Embryonic facial prominence (tissue), 1 donor: ENCODE data around the gene EHMT2.

Experiments used
- DNase-seq: peaks from one replicate; pipeline ENCODE4 v3.0.0-alpha.2; 2016; ENCODE audit errors: extremely low spot score

Gene EHMT2

GRCh38 chr6:31888276-31889258 lies 8.9 kb downstream of the EHMT2 start:
- DNase-seq = no peak

DNA sequence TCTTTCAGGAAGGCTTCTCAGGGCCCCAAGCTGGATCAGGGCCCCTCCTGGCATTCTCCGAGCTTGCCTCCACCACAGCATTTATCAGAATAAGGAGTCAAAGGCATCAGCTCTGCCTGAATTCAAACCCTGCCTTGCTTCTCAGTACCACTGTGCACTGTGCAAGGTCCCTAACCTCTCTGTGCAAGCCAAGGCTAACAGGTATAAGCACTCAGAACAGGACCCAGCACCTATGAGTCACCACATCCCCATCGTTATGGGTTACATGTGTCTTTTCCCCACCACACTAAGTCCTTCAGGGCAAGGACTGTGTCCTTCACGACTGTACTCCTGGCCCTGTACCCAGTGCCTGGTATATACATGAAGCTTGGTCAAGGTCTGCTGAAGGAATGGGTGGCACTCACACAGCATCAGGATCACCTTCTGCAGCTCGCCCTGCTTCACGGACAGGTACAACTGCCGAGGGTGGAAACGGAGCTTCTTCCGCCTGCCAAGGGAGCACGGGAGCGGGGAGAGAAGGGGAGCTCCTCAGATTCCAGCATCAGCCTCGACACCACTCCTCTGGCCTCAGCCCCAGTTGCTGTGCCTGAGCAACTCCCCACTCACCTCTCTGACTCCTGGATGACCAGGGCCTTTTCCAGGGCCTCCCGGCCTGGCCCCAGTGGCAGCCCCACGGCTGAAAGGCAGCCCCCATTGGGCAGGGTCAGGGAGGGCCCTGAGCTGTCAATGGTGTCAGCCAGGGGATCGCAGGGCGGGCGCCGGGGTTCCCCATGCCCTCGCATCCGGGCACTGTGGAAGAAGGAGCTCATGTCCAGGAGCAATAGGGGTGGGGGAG lies 10.1 kb downstream of the EHMT2 start:
- DNase-seq = no peak

DNA sequence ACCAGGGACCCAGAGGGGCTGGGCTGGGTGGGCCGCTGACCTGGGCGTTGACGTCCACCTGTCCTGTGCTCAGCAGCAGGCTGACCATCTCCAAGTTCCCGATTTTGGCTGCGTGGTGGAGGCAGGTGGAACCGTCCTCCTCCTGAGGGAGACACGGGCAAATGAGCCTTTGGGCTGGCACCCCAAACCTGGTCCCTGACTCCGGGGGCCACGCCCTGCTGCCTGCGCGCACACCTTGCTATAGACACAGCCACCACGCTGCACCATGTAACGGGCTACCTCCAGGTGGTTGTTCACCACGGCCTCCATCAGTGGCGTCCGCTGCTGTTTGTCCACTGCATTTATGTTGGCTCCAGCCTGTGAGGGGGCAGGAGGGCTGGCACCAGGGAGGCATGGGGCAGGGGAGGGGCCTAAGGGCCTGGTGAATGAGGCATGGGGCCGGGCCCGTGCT lies 10.9 kb downstream of the EHMT2 start:
- DNase-seq = no peak

DNA sequence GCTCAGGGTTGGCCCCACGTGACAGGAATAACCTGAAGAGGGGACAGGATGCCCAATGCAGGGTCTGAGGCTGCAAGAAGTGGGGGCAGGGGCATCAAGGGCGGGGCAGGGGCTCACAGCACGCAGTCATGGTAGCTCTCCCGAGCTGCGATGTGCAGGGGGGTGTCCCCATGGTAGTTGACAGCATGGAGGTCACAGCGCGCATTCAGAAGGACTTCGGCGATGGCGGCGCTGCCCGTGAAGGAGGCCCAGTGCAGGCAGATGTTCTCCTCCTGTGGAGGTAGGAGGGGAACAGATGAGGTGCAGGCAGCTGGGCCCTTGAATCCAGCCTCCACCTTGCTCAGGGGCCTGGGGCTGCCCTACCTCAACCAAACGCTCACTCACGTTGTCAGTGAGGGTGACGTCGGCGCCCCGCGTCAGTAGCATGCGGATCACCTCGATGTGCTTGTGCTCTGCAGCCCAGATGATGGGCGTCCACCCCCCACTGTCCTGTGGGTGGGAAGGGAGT lies 12.9 kb downstream of the EHMT2 start:
- no peak for DNase-seq

DNA sequence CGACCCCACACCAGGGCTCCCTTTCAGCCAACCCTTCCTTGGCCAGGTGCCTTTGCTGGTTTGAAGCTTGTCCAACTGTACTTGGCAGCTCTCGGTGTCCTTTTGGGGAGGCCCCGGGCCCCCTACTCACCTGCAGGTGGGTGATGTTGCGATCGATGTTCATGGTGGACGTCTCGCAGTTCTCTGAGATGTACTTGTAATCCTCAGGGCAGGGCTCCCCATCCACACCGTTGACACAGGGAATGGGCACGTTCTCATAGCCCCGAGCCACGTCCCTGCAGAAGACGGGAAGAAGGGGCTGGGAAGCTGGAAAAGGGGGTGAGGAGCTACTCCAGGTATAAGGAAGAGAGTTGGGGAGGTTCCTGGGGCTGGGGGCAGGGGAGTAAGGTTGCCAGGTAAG lies 13.8 kb downstream of the EHMT2 start:
- DNase-seq = no peak

DNA sequence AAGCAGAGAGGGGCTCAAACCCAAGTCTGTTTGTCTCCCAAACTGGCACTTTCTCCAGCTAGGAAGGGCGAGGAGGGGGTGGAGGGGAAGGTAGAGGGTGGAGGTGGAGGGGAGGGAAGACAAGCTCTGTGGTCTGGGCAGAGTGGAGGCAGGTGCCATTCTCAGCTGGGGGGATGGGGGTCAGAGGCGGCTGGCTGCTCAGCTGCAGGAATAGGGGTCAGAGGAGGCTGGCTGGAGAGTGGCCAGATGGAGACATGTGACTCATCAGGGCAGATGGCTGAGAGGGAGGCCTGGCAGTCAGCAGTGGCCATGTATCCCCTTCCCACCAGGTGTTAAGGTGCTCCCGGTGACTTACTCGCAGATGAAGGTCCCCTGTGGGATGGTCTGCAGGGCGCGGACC lies 15.2 kb downstream of the EHMT2 start:
- DNase-seq = no peak

DNA sequence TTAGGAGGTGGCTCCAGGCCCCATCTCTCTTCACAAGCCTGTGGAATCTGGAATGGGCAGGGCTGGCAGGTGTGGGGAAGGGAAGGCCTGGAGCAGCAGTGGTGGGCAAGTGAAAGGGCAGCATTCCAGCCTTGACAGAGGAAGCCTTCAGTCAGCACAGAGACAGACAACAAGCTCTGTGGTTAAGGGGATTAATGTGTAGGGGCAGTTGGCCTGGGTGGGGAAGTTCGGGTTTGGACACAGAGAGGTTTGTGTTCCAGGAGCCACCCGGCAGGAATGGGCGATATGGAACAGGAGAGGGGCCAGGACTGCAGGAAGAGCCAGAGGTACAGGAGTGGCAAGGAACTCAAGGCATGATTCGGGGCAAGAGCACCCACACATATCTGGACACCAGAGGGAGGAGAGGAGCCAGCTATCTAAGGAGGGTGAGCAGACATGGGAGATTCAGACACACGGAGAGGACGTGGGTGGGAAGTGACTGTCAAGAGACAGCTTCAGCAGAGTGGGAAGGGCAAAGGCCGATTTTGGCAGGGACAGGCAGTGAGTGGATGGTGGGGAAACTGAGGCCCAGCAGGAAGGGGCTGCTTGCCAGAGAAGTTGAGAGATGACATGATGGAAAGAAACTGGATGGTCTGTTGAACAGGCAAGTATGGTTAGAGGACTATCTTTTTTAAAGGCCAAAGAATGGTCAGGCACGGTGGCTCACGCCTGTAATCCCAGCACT lies 16.2 kb downstream of the EHMT2 start:
- DNase-seq = no peak

DNA sequence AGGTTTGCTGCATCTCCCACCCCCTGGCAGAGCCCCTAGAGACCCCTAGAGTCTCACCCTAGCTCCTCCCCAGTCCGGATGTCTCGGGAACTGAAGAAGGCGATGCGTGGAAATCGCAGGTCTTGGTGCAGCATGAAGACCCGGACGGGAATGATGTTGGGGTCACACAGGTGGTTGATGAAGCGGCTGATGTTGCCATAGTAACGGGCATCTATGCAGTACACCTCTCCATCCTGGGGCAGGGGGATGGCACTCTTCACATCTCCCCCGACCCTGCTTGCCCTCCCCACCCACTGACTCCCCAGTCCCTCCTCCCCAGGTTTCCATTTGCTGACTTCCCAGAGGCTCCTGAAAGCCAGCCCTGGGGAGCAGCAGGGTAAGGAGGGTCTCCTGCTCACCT lies 16.9 kb downstream of the EHMT2 start:
- no peak for DNase-seq

GRCh38 chr6:31879901-31880300 lies 17.6 kb downstream of the EHMT2 start:
- DNase-seq = no peak

GRCh38 chr6:31879143-31879542 lies 18.4 kb downstream of the EHMT2 start:
- no peak for DNase-seq

- no peak for DNase-seq
These were observed 18.8 kb downstream of the EHMT2 start, which contains the start of gene SLC44A4 for GRCh38 chr6:31878726-31879125. SLC44A4 (minus strand) TSS chr6:31878997; CDS start chr6:31878980, 17 bp downstream.

DNA sequence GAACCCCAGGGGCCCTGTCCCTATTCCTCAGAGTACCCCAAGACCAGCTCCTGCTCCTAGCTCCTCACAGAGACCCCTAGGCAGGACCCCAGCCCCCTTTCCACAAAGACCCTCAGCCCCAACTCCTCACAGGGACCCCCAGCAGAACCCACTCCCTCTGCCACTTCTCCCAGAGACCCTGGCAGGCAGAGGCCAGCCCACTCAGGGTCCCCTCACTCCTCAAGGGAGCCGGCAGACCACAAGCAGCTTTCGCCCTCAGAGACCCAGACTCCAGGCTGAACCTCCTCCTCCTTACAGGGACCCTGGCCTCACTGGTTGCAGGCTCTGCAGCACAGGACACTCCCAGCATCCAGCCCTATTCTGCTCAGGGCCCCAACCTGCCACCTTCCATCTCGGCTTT lies 19.3 kb downstream of the EHMT2 start:
- DNase-seq = no peak

GRCh38 chr6:31877651-31878161 lies 19.8 kb downstream of the EHMT2 start:
- no peak for DNase-seq

- DNase-seq = no peak
These were observed 20.3 kb downstream of the EHMT2 start for GRCh38 chr6:31877125-31877650.

GRCh38 chr6:31876357-31876756 lies 21.1 kb downstream of the EHMT2 start:
- no peak for DNase-seq

- no peak for DNase-seq
These were observed 21.6 kb downstream of the EHMT2 start for GRCh38 chr6:31875877-31876276.

DNA sequence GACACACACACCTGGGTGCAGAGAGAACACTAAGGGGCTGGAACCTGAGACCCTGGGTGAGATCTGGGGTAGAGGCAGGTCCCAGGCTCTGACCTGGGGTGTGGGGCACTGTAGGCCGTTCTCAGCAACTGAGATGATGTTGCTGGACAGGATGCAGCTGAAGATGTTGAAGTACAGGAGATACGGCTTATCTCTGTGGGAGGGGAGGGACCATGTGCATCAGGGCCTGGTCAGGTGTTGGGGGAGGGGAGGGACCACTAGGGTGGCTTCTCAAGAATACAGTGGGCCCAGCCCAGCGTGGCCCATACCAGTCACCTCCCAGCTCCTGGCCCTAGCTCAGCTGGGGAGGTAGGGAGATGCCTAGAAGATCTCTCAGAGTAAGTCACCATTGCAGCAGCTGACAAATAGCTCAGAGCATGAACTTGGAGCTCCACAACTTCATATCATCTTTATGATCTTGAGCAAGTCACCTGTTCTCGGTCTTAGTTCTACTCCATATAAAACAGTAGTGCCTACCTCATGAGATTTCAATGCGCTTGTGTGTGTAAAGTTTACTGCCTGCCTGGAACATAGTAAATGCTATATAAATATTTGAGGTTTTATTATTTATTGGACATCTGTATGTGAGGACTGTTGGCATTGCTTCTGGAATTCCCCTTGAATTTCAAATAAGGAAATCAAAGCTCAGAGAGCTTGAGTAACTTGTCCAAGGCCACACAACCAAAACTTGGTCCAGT lies 22.5 kb downstream of the EHMT2 start:
- DNase-seq = no peak

DNA sequence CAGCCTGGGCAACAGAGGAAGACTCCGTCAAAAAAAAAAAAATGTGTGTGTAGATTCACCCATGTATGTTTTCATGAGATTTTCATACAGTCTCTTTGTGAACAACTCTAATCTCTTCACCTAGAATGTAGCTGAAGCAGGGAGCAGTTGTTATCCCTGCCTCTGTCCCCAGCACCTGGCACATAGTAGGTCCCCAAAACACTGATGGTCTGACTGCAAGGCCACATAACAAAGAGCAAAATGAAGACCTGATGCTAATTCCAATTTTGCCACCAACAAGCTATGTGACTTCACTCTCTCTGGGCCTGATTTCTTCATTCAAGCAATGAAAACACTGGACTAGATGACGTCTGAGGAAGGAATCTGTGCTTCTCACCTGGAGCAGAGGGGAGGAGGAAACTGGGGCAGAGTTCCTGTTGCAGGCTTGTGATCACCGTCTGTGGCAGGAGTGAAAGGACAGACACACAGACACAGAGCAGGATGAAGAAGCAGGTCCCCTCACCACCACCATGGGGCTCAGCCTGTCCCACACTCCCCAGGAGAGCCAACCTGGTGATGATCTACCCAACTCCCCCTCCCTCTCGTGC lies 23.3 kb downstream of the EHMT2 start:
- DNase-seq = no peak

- DNase-seq = no peak
These were observed 26.3 kb downstream of the EHMT2 start for GRCh38 chr6:31871046-31871659.
